Neutrophil (primary cell): ENCODE data around the gene MALRD1.
"Not testable (repeated sequence)": the region's sequence is repeated elsewhere in the genome, so short reads cannot be mapped to it uniquely, and the experiment has no call there.

Experiments used
- H3K27ac ChIP-seq: fragments of 200-600 bp; sonication (generic); 2 replicates; pipeline ENCODE4 v1.5.1; 2016; ENCODE audit warnings: mild to moderate bottlenecking, moderate library complexity
- H3K27me3 ChIP-seq: fragments of 200-600 bp; sonication (generic); 2 replicates; pipeline ENCODE4 v1.6.0; 2016; ENCODE audit warnings: mild to moderate bottlenecking
- H3K36me3 ChIP-seq: fragments of 200-600 bp; sonication (generic); 2 replicates; pipeline ENCODE4 v1.5.1; 2017
- H3K4me1 ChIP-seq, 2 experiments: fragments of 200-600 bp in 1 of 2; sonication (generic) in 1 of 2; 1 replicate in 1 of 2; 2 replicates in 1 of 2; pipeline versions ENCODE4 v1.5.1 to v1.6.1; 2013 to 2016; ENCODE audit warnings: low read depth in 1 of 2, low read length in 1 of 2, mild to moderate bottlenecking in 1 of 2, moderate library complexity in 1 of 2; ENCODE audit not compliant: control insufficient read depth in 1 of 2, insufficient read depth in 1 of 2
- H3K4me3 ChIP-seq, 2 experiments: fragments of 200-600 bp in 1 of 2; sonication (generic) in 1 of 2; 1 replicate in 1 of 2; 2 replicates in 1 of 2; pipeline ENCODE4 v1.5.1; 2013 to 2016; ENCODE audit warnings: low read depth in 1 of 2, low read length in 1 of 2, mild to moderate bottlenecking in 1 of 2, moderate library complexity in 1 of 2
- H3K9me3 ChIP-seq: fragments of 200-600 bp; sonication (generic); 2 replicates; pipeline ENCODE4 v1.5.1; 2016
- TF ChIP-seq, protein P1 (sequence below): fragments of 200-600 bp; sonication (generic); IDR thresholded peaks from 2 replicates; pipeline ENCODE4 v1.5.1; 2016; ENCODE audit warnings: antibody characterized with exemption

MALRD1 gene

DNA sequence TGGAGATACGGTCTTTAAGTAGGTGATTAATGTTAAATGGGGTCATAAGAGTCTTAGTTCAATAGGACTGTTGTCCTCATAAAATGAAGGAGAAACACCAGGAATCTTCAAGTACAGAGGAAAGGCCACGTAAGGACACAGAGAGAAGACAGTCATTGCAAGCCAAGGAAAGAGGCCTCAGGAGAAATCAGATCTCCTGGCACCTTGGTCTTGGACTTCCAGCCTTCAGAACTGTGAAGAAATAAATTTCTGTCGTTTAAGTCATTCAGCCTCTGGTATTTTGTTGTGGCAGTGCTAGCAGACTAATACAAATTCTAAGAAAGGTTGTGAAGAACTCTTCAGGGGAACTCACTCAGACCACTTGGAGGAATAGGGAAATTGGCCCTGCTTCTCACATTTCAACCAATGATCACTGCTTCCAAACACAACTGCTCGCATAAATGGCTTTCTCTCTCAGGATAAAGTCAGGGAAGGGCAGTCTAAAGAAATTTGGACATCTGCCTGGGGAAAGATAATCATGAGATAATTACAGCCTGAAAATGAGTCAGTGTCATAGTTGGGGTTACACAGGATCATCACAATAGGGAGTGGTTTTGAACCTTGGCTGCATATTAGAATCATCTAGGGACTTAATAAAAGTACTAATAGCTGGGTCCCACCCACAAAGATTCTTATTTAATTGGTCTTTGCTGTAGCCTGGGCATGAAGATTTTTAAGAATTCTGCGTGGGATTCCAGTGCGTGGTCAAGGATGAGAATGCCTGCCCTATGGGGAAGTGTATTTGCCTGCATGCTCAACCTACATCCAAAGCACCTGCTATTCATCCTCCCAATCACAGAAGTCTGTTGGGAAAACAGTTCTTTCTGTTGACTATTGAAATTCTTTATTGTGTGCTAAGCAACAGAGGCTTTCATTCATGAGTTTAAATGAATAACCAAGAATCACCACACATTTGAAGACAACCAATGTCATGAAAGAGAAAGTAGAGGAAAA, 457.0 kb downstream of the MALRD1 start:
- Histone ChIP-seq H3K27me3 (no peaks in the 10 kb centered on the region), H3K36me3 (no peaks in the 10 kb centered on the region), H3K9me3 (no peaks in the 10 kb centered on the region), H3K27ac (no peak overlapping the region), H3K4me1 (no peaks in the 10 kb centered on the region), H3K4me3 (no peak overlapping the region)
- TF ChIP-seq, protein P1, sequence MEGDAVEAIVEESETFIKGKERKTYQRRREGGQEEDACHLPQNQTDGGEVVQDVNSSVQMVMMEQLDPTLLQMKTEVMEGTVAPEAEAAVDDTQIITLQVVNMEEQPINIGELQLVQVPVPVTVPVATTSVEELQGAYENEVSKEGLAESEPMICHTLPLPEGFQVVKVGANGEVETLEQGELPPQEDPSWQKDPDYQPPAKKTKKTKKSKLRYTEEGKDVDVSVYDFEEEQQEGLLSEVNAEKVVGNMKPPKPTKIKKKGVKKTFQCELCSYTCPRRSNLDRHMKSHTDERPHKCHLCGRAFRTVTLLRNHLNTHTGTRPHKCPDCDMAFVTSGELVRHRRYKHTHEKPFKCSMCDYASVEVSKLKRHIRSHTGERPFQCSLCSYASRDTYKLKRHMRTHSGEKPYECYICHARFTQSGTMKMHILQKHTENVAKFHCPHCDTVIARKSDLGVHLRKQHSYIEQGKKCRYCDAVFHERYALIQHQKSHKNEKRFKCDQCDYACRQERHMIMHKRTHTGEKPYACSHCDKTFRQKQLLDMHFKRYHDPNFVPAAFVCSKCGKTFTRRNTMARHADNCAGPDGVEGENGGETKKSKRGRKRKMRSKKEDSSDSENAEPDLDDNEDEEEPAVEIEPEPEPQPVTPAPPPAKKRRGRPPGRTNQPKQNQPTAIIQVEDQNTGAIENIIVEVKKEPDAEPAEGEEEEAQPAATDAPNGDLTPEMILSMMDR = no peak

DNA sequence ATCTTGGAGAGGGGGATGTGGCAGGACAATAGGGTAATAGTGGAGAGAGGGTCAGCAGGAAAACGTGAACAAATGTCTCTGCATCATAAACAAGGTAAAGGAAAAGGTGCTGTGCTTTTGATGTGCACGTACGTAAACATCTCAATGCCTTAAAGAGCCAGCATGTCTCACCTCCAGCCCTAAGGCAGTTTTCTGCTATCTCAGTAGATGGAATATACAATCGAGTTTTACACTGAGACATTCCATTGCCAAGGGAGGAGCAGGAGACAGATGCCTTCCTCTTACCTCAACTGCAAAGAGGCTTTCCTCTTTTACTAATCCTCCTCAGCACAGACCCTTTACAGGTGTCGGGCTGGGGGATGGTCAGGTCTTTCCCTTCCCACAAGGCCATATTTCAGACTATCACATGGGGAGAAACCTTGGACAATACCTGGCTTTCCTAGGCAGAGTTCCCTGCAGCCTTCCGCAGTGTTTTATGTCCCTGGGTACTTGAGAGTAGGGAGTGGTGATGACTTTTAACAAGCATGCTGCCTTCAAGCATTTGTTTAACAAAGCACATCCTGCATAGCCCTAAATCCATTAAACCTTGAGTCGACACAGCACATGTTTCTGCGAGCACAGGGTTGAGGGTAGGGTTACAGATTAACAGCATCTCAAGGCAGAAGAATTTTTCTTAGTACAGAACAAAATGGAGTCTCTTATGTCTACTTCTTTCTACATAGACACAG, 461.6 kb downstream of the MALRD1 start:
- not testable (repeated sequence) for H3K27me3 ChIP-seq, H3K4me1 ChIP-seq, H3K36me3 ChIP-seq, H3K9me3 ChIP-seq, H3K4me3 ChIP-seq, H3K27ac ChIP-seq

DNA sequence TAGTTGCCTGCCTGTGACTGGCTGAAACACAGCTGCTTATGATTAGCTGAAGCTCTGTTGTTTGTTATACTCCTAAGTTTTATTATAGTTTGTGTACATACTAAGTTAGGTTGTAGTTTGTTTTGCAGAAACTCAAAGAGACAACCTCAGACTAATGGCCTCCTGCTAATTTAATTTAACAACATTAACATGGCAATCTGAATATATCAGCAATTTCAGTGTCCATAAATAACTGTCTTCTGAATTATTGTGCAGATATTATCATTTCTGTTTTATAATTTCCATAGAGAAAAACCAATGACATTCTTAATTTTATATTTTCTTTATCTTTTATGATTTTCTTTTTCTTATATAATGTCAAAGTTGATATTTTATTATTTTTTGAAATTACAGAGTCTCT, 469.5 kb downstream of the MALRD1 start:
- H3K27me3 ChIP-seq = no peaks in the 10 kb centered on the region
- TF ChIP-seq, protein P1 = no peak
- H3K9me3 ChIP-seq = peaks cover 8% of the 10 kb centered on the region
- no peak overlapping the region for H3K27ac ChIP-seq
- H3K36me3 ChIP-seq = no peaks in the 10 kb centered on the region
- H3K4me3 ChIP-seq = no peak overlapping the region
- no peaks in the 10 kb centered on the region for H3K4me1 ChIP-seq

DNA sequence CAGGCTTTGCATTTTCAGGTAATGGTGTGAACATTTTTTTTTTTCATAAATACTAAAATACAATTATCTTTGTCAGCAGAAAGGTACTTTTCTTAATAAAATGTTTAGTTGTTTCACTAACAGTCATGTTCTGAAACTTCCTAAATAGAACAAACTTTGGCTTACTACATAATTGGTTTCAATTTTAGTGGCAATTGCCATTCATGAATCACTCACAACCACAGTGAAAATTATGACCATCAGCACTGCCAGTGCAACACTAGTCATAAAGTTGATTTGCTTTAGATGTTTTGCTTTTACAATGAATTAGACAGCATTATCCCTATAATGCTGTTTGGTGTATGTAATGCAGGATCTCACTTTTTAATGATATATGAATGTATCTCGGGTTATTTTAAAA, 470.0 kb downstream of the MALRD1 start:
- TF ChIP-seq, protein P1 = no peak
- H3K27ac ChIP-seq = no peak overlapping the region

DNA sequence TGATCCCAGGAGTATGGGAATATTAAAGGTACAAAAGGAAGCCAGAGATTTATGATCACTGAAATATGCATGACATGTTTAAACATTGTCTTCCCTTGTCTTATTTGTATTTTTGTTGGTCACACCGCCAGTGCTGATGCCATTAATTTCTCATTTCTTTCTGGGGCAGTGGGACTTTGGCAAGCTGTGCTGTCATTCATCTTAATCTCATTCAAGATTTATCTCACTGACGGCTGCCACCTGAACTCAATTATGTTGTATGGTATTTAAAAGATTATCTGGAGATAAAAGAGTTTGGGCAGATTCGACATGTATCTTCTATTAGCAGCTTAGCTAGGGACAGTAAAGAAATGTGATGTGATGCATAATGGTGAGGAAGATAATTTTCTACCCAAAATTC, 482.7 kb downstream of the MALRD1 start:
- H3K36me3 ChIP-seq = no peaks in the 10 kb centered on the region
- H3K4me3 ChIP-seq = no peak overlapping the region
- H3K27ac ChIP-seq = no peak overlapping the region
- no peaks in the 10 kb centered on the region for H3K27me3 ChIP-seq
- H3K4me1 ChIP-seq = no peaks in the 10 kb centered on the region
- TF ChIP-seq, protein P1 = no peak
- no peaks in the 10 kb centered on the region for H3K9me3 ChIP-seq

More for the DNA sequence above, 470.0 kb downstream of the MALRD1 start:
- Histone ChIP-seq H3K4me1 (no peaks in the 10 kb centered on the region), H3K27me3 (no peaks in the 10 kb centered on the region), H3K4me3 (no peak overlapping the region), H3K9me3 (peaks cover 8% of the 10 kb centered on the region), H3K36me3 (no peaks in the 10 kb centered on the region)

DNA sequence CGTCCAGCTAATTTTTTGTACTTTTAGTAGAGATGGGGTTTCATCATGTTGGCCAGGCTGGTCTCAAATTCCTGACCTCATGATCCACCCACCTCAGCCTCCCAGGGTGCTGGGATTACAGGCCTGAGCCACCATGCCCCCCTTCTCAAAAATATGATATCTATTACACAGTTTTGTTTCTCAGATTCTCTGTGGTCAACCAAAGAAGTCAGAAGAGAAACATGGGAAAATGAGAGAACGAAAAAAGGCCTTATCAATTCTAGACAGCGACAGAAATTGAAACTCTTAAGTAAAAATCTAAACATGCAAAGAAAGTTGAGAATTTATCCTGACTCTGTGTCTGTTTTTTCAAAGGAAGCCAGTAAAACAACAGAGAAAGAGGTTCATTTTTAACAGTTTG, 483.8 kb downstream of the MALRD1 start:
- Histone ChIP-seq H3K36me3 (no peaks in the 10 kb centered on the region), H3K27me3 (no peaks in the 10 kb centered on the region), H3K9me3 (no peaks in the 10 kb centered on the region), H3K27ac (no peak overlapping the region), H3K4me1 (no peaks in the 10 kb centered on the region), H3K4me3 (no peak overlapping the region)
- TF ChIP-seq, protein P1 = no peak
